Measurements from ENCODE around the gene USH2A. TPM values are rescaled to one million over a fixed set of nuclear protein-coding genes. Genes with fewer than 3 reads are reported as not detected.

USH2A gene
- total RNA-seq, 4 donors from 2014 or later = not detected

DNA sequence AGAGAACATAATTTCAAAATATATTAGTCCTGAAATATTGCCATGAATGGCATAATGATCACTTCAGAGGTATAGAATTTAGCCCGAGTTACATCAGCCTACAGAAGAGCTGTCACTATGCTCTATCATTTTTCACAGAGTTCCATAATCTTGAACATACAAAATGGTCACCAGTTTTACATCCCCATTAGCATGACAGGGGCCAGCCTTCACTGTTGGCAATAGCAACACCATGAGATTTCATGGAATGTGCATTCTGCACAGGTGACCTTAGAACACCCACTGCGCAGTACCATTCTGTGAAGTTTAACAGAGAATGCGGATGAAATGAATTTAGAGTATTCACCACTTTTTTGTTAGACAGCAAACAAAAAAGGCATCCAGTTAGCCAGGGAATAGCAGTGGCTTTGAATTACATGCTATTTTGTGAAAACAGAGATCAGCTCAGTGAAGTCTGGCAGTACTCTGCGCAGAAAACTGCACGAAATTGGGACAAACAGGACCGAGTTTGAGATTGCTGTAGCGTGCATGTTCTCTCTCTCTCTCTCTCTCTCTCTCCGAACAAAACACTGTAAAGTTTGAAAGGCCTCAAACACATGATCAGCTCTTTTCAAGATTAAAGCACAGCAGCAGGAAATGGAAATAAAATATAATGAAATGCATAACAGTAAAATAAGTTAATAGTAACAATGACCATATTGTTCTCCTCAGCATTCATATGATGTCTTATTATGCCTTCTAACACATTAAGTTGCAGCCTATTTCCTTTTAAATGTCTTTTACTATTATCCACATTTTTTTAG, 349.3 kb downstream of the USH2A start:
- no peak for DNase-seq (ENCODE audit: low spot score)
- TF ChIP-seq, protein P1, sequence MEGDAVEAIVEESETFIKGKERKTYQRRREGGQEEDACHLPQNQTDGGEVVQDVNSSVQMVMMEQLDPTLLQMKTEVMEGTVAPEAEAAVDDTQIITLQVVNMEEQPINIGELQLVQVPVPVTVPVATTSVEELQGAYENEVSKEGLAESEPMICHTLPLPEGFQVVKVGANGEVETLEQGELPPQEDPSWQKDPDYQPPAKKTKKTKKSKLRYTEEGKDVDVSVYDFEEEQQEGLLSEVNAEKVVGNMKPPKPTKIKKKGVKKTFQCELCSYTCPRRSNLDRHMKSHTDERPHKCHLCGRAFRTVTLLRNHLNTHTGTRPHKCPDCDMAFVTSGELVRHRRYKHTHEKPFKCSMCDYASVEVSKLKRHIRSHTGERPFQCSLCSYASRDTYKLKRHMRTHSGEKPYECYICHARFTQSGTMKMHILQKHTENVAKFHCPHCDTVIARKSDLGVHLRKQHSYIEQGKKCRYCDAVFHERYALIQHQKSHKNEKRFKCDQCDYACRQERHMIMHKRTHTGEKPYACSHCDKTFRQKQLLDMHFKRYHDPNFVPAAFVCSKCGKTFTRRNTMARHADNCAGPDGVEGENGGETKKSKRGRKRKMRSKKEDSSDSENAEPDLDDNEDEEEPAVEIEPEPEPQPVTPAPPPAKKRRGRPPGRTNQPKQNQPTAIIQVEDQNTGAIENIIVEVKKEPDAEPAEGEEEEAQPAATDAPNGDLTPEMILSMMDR (IDR thresholded peaks at IDR 0.05) = no peak
- ATAC-seq (ENCODE audit: low FRiP score) = no peak

DNA sequence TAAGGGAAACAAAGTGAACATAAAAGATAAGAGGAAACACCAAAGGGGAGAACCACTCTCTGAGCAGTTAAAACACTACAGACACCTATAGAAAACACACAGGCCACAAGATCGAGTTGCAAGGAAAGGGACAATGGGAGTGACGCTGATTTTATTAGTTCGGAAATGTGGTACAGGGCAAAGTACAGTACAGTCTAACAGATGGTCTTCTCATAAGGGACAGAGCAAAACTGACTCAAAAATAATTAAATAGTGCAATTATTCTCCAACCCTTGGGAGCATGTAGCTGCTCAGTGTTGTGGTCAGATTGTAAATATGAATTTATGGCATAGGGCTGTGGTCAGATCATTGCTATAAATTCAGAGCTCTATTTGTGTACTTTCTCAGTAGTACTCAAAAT, 352.0 kb downstream of the USH2A start:
- ATAC-seq (ENCODE audit: low FRiP score) (no peak), DNase-seq (ENCODE audit: low spot score) (no peak)
- TF ChIP-seq, protein P1 (IDR thresholded peaks at IDR 0.05) = no peak

GRCh38 chr1:216064643-216065042, 358.6 kb downstream of the USH2A start:
- ATAC-seq (ENCODE audit: low FRiP score) (no peak), DNase-seq (ENCODE audit: low spot score) (no peak)
- TF ChIP-seq, protein P1 (IDR thresholded peaks at IDR 0.05) = no peak

DNA sequence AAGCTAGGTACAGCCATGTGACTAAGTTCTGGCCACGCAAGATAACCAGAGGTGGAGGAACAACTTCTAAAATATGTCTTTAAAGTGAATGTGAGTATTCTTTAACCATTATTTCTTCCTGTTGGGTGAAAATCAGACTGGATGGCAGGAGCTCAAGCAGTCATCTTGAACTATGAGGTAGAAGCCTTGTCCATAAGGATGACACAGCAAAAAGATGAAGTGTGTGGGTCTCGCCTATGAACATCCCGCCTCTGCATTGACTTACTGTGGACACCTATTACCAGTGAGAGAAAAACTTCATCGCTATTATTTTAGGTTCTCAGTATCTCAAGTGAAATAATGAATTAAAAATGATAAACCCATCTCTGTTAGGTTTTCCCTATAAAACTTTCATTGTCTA, 365.3 kb downstream of the USH2A start:
- TF ChIP-seq, protein P1 (IDR thresholded peaks at IDR 0.05) = no peak
- no peak for DNase-seq (ENCODE audit: low spot score)
- ATAC-seq (ENCODE audit: low FRiP score) = no peak

DNA sequence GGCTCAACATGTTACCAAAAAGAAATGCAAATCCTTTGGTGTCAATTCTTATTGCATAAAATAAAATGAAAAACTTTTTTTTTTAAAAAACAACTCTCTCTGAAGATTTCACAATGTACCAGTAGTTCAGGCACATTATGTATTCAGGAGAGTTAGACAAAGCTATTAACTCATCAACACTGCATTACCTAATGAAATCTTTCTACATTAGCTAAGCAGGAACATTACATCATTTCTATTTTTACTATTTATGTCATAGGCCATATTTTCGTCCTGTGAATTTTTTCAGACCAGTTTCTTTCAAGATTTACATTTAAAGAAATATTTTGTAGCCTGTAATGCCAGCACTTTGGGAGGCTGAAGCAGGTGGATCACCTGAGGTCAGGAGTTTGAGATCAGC, 366.2 kb downstream of the USH2A start:
- DNase-seq (ENCODE audit: low spot score) (no peak), ATAC-seq (ENCODE audit: low FRiP score) (no peak)
- TF ChIP-seq, protein P1 (IDR thresholded peaks at IDR 0.05) = no peak

- TF ChIP-seq, protein P1 (IDR thresholded peaks at IDR 0.05) = no peak
- no peak for ATAC-seq (ENCODE audit: low FRiP score)
- no peak for DNase-seq (ENCODE audit: low spot score)
Measured at GRCh38 chr1:216055004-216055403, 368.2 kb downstream of the USH2A start.

DNA sequence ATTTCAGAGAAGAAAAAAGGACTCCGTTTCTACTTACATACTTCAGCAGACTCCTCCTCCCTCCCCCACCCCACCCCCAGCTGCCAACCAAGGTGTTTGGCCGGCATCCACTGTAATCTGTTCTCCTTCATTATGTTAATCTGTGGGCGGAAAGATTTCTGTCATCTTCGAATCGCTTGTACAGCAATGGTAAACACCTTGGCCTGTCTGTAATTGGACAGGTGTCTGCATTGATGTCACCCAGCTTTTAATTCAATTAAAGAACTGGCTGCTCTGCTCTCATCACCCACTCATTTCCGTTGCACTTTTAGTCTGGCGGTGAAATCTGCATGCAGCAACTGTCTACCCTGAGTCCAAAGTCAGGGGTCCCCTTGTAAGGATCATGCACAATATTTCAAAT, 368.6 kb downstream of the USH2A start:
- no peak for ATAC-seq (ENCODE audit: low FRiP score)
- TF ChIP-seq, protein P1 (IDR thresholded peaks at IDR 0.05) = no peak
- no peak for DNase-seq (ENCODE audit: low spot score)
